Panc1 (cell line): ENCODE data around the gene NFKB1.

Experiments
- POLR2AphosphoS5 ChIP-seq: IDR thresholded peaks from 2 replicates; pipeline ENCODE4 v1.6.1; 2012; ENCODE audit warnings: mild to moderate bottlenecking, low read depth, low read length, moderate library complexity
- TF ChIP-seq, protein P1 (sequence below): fragments of 450-650 bp; IDR thresholded peaks from 2 replicates; pipeline ENCODE4 v1.5.1; 2017; ENCODE audit warnings: mild to moderate bottlenecking
- TF ChIP-seq, protein P2 (sequence below), 2 experiments: IDR thresholded peaks; 2 replicates each; pipeline ENCODE4 v1.6.1; 2011 to 2012; ENCODE audit warnings: low read depth in 2 of 2, control low read depth in 1 of 2, low read length in 1 of 2, mild to moderate bottlenecking in 1 of 2, moderate library complexity in 1 of 2; ENCODE audit not compliant: insufficient read depth in 1 of 2

DNA sequence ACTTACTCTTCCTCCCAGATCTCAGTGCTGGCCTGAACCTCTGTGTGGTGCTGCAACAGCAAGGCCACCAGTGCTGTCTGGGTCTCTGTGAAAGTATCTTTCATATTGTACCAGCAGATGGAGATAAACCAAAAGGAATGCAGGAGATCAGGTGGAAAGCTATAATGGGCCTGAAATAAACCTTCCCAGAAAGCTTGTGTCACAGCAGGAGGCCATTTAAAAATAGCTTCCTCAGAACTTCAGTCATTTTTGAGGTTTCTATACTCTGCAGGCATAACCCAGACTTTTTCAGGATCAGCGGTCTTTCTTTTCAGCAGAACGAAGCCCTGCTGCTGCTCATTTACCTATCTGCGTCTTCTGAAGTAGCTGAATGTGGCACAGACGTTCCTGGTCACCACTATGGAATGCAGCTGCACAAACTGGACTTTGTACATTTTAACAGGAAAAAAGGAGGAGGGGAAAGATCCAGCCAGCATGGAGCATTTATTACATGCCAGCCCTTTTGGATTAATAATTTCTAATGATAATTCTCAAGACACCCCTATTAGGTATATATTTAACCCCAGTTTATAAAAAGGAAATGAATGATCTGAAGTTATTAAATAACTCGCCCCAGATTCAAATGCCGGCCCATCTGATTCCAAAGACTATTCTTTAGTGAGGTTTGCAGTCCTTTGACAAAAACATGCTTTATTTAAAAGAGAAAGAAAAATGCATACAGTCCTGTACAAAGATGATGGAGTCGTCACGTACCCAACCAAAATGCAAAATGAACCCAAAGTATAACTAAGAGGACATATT lies 119.7 kb downstream of the NFKB1 start:
- TF ChIP-seq, protein P1, sequence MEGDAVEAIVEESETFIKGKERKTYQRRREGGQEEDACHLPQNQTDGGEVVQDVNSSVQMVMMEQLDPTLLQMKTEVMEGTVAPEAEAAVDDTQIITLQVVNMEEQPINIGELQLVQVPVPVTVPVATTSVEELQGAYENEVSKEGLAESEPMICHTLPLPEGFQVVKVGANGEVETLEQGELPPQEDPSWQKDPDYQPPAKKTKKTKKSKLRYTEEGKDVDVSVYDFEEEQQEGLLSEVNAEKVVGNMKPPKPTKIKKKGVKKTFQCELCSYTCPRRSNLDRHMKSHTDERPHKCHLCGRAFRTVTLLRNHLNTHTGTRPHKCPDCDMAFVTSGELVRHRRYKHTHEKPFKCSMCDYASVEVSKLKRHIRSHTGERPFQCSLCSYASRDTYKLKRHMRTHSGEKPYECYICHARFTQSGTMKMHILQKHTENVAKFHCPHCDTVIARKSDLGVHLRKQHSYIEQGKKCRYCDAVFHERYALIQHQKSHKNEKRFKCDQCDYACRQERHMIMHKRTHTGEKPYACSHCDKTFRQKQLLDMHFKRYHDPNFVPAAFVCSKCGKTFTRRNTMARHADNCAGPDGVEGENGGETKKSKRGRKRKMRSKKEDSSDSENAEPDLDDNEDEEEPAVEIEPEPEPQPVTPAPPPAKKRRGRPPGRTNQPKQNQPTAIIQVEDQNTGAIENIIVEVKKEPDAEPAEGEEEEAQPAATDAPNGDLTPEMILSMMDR = peak; percentile 65
- TF ChIP-seq, protein P2, sequence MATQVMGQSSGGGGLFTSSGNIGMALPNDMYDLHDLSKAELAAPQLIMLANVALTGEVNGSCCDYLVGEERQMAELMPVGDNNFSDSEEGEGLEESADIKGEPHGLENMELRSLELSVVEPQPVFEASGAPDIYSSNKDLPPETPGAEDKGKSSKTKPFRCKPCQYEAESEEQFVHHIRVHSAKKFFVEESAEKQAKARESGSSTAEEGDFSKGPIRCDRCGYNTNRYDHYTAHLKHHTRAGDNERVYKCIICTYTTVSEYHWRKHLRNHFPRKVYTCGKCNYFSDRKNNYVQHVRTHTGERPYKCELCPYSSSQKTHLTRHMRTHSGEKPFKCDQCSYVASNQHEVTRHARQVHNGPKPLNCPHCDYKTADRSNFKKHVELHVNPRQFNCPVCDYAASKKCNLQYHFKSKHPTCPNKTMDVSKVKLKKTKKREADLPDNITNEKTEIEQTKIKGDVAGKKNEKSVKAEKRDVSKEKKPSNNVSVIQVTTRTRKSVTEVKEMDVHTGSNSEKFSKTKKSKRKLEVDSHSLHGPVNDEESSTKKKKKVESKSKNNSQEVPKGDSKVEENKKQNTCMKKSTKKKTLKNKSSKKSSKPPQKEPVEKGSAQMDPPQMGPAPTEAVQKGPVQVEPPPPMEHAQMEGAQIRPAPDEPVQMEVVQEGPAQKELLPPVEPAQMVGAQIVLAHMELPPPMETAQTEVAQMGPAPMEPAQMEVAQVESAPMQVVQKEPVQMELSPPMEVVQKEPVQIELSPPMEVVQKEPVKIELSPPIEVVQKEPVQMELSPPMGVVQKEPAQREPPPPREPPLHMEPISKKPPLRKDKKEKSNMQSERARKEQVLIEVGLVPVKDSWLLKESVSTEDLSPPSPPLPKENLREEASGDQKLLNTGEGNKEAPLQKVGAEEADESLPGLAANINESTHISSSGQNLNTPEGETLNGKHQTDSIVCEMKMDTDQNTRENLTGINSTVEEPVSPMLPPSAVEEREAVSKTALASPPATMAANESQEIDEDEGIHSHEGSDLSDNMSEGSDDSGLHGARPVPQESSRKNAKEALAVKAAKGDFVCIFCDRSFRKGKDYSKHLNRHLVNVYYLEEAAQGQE (IDR thresholded peaks at IDR 0.05; ENCODE audit: insufficient read depth in 1 of 2, low read depth in 2 of 2, low read length in 1 of 2) = no peak
- no peak for TF ChIP-seq POLR2AphosphoS5
